ENCODE results near the gene GTF2F1.

Gene GTF2F1

GRCh38 chr19:6424195-6424938 lies 31.4 kb upstream of the GTF2F1 start, which contains the start of gene KHSRP:
Gene KHSRP (minus strand): TSS chr19:6424811. CDS start chr19:6424701, 110 bp downstream.
- peak within 1 kb of the TSS; percentile 97 for H3K4me3 ChIP-seq (replicated peaks; ENCODE audit: low read depth, low read length)
- no peak for DNase-seq (ENCODE audit: extremely low read depth, low read depth)
- TF ChIP-seq, protein P1, sequence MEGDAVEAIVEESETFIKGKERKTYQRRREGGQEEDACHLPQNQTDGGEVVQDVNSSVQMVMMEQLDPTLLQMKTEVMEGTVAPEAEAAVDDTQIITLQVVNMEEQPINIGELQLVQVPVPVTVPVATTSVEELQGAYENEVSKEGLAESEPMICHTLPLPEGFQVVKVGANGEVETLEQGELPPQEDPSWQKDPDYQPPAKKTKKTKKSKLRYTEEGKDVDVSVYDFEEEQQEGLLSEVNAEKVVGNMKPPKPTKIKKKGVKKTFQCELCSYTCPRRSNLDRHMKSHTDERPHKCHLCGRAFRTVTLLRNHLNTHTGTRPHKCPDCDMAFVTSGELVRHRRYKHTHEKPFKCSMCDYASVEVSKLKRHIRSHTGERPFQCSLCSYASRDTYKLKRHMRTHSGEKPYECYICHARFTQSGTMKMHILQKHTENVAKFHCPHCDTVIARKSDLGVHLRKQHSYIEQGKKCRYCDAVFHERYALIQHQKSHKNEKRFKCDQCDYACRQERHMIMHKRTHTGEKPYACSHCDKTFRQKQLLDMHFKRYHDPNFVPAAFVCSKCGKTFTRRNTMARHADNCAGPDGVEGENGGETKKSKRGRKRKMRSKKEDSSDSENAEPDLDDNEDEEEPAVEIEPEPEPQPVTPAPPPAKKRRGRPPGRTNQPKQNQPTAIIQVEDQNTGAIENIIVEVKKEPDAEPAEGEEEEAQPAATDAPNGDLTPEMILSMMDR (IDR thresholded peaks at IDR 0.05; ENCODE audit: low read depth, low read length, missing control alignments): no peak

GRCh38 chr19:6423499-6424194 lies 30.7 kb upstream of the GTF2F1 start:
- H3K4me3 ChIP-seq (replicated peaks; ENCODE audit: low read depth, low read length): peak overlapping the region; percentile 97
- TF ChIP-seq, protein P1 (IDR thresholded peaks at IDR 0.05; ENCODE audit: low read depth, low read length, missing control alignments): no peak
- DNase-seq (ENCODE audit: extremely low read depth, low read depth): no peak

GRCh38 chr19:6421075-6422014 lies 28.4 kb upstream of the GTF2F1 start:
- TF ChIP-seq, protein P1 (IDR thresholded peaks at IDR 0.05; ENCODE audit: low read depth, low read length, missing control alignments): no peak
- DNase-seq (ENCODE audit: extremely low read depth, low read depth): no peak
- H3K4me3 ChIP-seq (replicated peaks; ENCODE audit: low read depth, low read length): no peak overlapping the region

- TF ChIP-seq, protein P1 (IDR thresholded peaks at IDR 0.05; ENCODE audit: low read depth, low read length, missing control alignments): no peak
- DNase-seq (ENCODE audit: extremely low read depth, low read depth): no peak
- no peak overlapping the region for H3K4me3 ChIP-seq (replicated peaks; ENCODE audit: low read depth, low read length)
These were observed 25.6 kb upstream of the GTF2F1 start for GRCh38 chr19:6418562-6418932.

DNA sequence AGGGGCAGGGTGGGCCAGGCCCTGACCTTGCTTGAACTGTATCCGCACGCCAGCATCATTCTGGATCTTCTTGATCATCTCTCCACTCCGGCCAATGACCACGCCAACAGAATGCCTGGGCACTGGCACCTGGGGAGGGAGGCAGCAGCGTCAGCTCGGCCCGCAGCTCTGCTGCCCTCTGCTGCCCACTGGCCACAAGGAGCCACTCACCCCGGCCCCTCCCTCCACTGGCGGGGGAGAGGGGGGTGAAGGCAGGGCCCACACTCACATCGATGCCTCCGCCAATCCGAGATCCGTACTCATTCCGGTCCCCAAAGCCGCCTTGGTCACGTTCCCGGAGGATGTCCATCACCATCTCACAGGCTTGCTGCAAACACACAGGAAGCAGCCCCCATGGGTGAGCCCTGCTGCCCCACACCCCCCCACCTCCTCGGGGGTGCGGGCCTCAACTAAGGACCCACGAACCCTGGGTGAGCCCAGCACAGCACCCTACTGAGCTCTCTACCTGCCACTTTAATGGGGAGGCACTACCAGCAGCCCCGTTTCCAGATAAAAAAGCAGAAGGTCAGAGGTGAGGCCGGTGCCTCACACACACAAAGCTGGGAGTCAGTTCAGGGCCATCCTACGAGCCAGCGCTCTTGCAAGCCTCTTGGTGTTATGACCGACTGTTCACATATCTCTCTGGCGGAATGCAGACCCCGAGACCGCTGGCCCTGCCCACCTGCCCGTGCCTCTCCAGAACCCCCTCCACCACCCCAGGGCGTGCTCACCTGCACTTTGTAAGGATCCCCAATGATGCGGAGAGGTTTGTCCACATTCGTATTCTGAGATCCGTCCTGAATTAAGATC lies 25.0 kb upstream of the GTF2F1 start:
- no peak for DNase-seq (ENCODE audit: extremely low read depth, low read depth)
- no peak overlapping the region for H3K4me3 ChIP-seq (replicated peaks; ENCODE audit: low read depth, low read length)
- TF ChIP-seq, protein P1 (IDR thresholded peaks at IDR 0.05; ENCODE audit: low read depth, low read length, missing control alignments): peak; percentile 37

Data from HFF-Myc (cell line).